Testis (tissue), 3 donors: Measurements from ENCODE around the gene ZNF516. TPM values are rescaled to one million over a fixed set of nuclear protein-coding genes. Genes with fewer than 3 reads are reported as not detected.

ENCODE experiments used
- DNase-seq: peaks from one replicate; pipeline ENCODE4 v3.0.0-alpha.2; 2019
- H3K27ac ChIP-seq, 2 donors: fragments of 200-600 bp; sonication (generic); one replicate each; pipeline ENCODE4 v1.5.1; 2019
- H3K27me3 ChIP-seq: fragments of 200-600 bp; sonication (generic); one replicate; pipeline ENCODE4 v1.5.1; 2019
- H3K36me3 ChIP-seq: fragments of 200-600 bp; sonication (generic); one replicate; pipeline ENCODE4 v1.5.1; 2017; ENCODE audit warnings: low read depth; ENCODE audit errors: missing control alignments
- H3K4me1 ChIP-seq: fragments of 200-600 bp; sonication (generic); one replicate; pipeline ENCODE4 v1.5.1; 2019
- H3K4me3 ChIP-seq, 2 donors: fragments of 200-600 bp; sonication (generic); one replicate each; pipeline ENCODE4 v1.5.1; 2017 to 2019
- H3K9me3 ChIP-seq: fragments of 200-600 bp; sonication (generic); one replicate; pipeline ENCODE4 v1.5.1; 2017
- CTCF ChIP-seq, 3 experiments: fragments of 450-650 bp in 2 of 3; fragments of 200-600 bp in 1 of 3; sonication (generic) in 1 of 3; IDR thresholded peaks; one replicate each; pipeline ENCODE4 v1.5.1; 2016 to 2019; ENCODE audit warnings: antibody characterized with exemption in 3 of 3, mild to moderate bottlenecking in 2 of 3, moderate library complexity in 1 of 3
- POLR2A ChIP-seq: fragments of 450-650 bp; IDR thresholded peaks from one replicate; pipeline ENCODE4 v1.6.1; 2017; ENCODE audit warnings: antibody characterized with exemption, mild to moderate bottlenecking, moderate library complexity
- WGBS, 2 donors: methylation state at CpG; one replicate each; pipeline ENCODE4 v1.1.5; 2018; 5-methylcytosine and 5-hydroxymethylcytosine counted together
- intact Hi-C: fragments of 100-400 bp; cut with DNase I; formaldehyde crosslinking; loops from one replicate; pipeline ENCODE4 v1.15.1; 2023; ENCODE audit warnings: low total_unique reads
- polyA plus RNA-seq: library from polyadenylated mRNA; stranded (reverse); fragments of 350-450 nt; fragmentation: Illumina TruSeq; extraction: RNeasy Lipid Tissue Mini Kit (QIAGEN cat#74804); gene quantifications from one replicate; pipeline ENCODE4 v1.2.3, GENCODE V29; 2014; ENCODE audit warnings: low read depth, low replicate concordance; ENCODE audit not compliant: insufficient read depth
- total RNA-seq, 2 donors: library from RNA; depleted of rRNA; stranded (reverse); fragments of >200 nt; gene quantifications; one replicate each; pipeline ENCODE4 v1.2.3, GENCODE V29; 2016

The ZNF516 gene
- total and polyA plus RNA-seq, 3 donors from 2014 or later: 79.0 to 212 (median 189) TPM

GRCh38 chr18:76388891-76389423 is 106.1 kb downstream of the ZNF516 start:
- H3K4me1 ChIP-seq: peaks cover 26% of the 10 kb centered on the region
- no peaks in the 10 kb centered on the region for H3K9me3 ChIP-seq
- no peak overlapping the region for H3K4me3 ChIP-seq
- intact Hi-C loops: no loop called here
- WGBS, 2 donors: 34 to 47% methylated on average over 7 to 9 of the region's 9 CpGs
- H3K27me3 ChIP-seq: no peaks in the 10 kb centered on the region
- DNase-seq: peak; percentile 65
- peak overlapping the region; percentile 62 to 77 for H3K27ac ChIP-seq
- H3K36me3 ChIP-seq: no peaks in the 10 kb centered on the region
- no peak for TF ChIP-seq CTCF (IDR thresholded peaks at IDR 0.05)
- no peak for TF ChIP-seq POLR2A

- no peaks in the 10 kb centered on the region for H3K36me3 ChIP-seq
- TF ChIP-seq POLR2A (no peak), CTCF (IDR thresholded peaks at IDR 0.05) (no peak)
- H3K9me3 ChIP-seq: no peaks in the 10 kb centered on the region
- intact Hi-C loops: no loop called here
- H3K27me3 ChIP-seq: no peaks in the 10 kb centered on the region
- no peak overlapping the region for H3K4me3 ChIP-seq
- H3K27ac ChIP-seq: peak overlapping the region; percentile 62 to 77
- no peak for DNase-seq
- WGBS, 2 donors: 94 to 99% methylated on average over 7 of the region's 7 CpGs
- peaks cover 33% of the 10 kb centered on the region for H3K4me1 ChIP-seq
Measured at GRCh38 chr18:76388261-76388660, 106.8 kb downstream of the ZNF516 start.

- H3K27me3 ChIP-seq: no peaks in the 10 kb centered on the region
- H3K36me3 ChIP-seq: no peaks in the 10 kb centered on the region
- no peak for DNase-seq
- H3K9me3 ChIP-seq: no peaks in the 10 kb centered on the region
- intact Hi-C loops: no loop called here
- no peak overlapping the region for H3K27ac ChIP-seq
- whole genome bisulfite sequencing, 2 donors: 89 to 93% methylated on average over 7 to 8 of the region's 8 CpGs
- no peak overlapping the region for H3K4me3 ChIP-seq
- TF ChIP-seq POLR2A (no peak), CTCF (IDR thresholded peaks at IDR 0.05) (no peak)
- peaks cover 33% of the 10 kb centered on the region for H3K4me1 ChIP-seq
Measured at GRCh38 chr18:76387608-76388007, 107.4 kb downstream of the ZNF516 start.

GRCh38 chr18:76386886-76387285 is 108.2 kb downstream of the ZNF516 start:
- no peaks in the 10 kb centered on the region for H3K9me3 ChIP-seq
- H3K4me3 ChIP-seq: no peak overlapping the region
- TF ChIP-seq CTCF (IDR thresholded peaks at IDR 0.05): no peak
- no peak for TF ChIP-seq POLR2A
- DNase-seq: no peak
- H3K36me3 ChIP-seq: no peaks in the 10 kb centered on the region
- no peak overlapping the region for H3K27ac ChIP-seq
- intact Hi-C loops: no loop called here
- H3K4me1 ChIP-seq: peaks cover 33% of the 10 kb centered on the region
- no peaks in the 10 kb centered on the region for H3K27me3 ChIP-seq
- WGBS, 2 donors: 91 to 92% methylated on average over 7 to 13 of the region's 13 CpGs

GRCh38 chr18:76386071-76386470 is 109.0 kb downstream of the ZNF516 start:
- DNase-seq: no peak
- intact Hi-C loops: no loop called here
- Histone ChIP-seq H3K27me3 (no peaks in the 10 kb centered on the region), H3K4me3 (no peak overlapping the region), H3K36me3 (no peaks in the 10 kb centered on the region), H3K9me3 (no peaks in the 10 kb centered on the region), H3K4me1 (peaks cover 33% of the 10 kb centered on the region), H3K27ac (no peak overlapping the region)
- TF ChIP-seq POLR2A: no peak
- TF ChIP-seq CTCF (IDR thresholded peaks at IDR 0.05): no peak
- WGBS, 2 donors: 87 to 91% methylated on average over 7 of the region's 7 CpGs
